B cell (primary cell): ENCODE results near the gene TPO. TPM values are rescaled to one million over a fixed set of nuclear protein-coding genes. Genes with fewer than 3 reads are reported as not detected.

Source experiments
- ATAC-seq: fragments of 200-7000 bp; cut with Tn5 transposase; one replicate; pipeline ENCODE4 v1.10.0; 2021; ENCODE audit warnings: low read depth, mild to moderate bottlenecking, moderate number of reproducible peaks, moderate library complexity
- CTCF ChIA-PET: fragments of 350-600 bp; sonication (Branson Sonifier 250); formaldehyde crosslinking; loops from one replicate; lab custom pipeline; 2021; ENCODE audit warnings: antibody characterized with exemption, inconsistent platforms; lab: Charles Lee
- POLR2A ChIA-PET: fragments of 350-600 bp; sonication (Branson Sonifier 250); formaldehyde crosslinking; loops from one replicate; lab custom pipeline; 2021; ENCODE audit warnings: antibody characterized with exemption; lab: Charles Lee
- DNase-seq: peaks from one replicate; pipeline ENCODE4 v3.0.0; 2013
- H2AFZ ChIP-seq: 2 replicates; pipeline ENCODE4 v1.6.1; 2012; ENCODE audit warnings: mild to moderate bottlenecking, low read depth, low read length; ENCODE audit not compliant: insufficient read depth, poor library complexity, severe bottlenecking
- H3K27ac ChIP-seq, 2 donors: 1 replicate in 1 of 2; 2 replicates in 1 of 2; pipeline ENCODE4 v1.5.1; 2012 to 2013; ENCODE audit warnings: low read length in 2 of 2, mild to moderate bottlenecking in 2 of 2, moderate library complexity in 1 of 2
- H3K27me3 ChIP-seq, 4 experiments: fragments of 200-600 bp in 1 of 4; sonication (generic) in 1 of 4; replicated peaks in 1 of 4; 1 replicate in 2 of 4; 2 replicates in 2 of 4; pipeline versions ENCODE4 v1.6.1 to v1.7.0; 2013 to 2016; ENCODE audit warnings: low read length in 3 of 4, mild to moderate bottlenecking in 2 of 4, mixed read lengths in 1 of 4, moderate library complexity in 1 of 4; ENCODE audit not compliant: insufficient read depth in 4 of 4, control insufficient read depth in 3 of 4; ENCODE audit errors: control extremely low read depth in 1 of 4
- H3K36me3 ChIP-seq, 2 experiments: replicated peaks in 1 of 2; 1 replicate in 1 of 2; 2 replicates in 1 of 2; pipeline versions ENCODE4 v1.6.1 to v1.7.1; 2013; ENCODE audit warnings: low read length in 1 of 2; ENCODE audit not compliant: insufficient read depth in 2 of 2, control insufficient read depth in 1 of 2; ENCODE audit errors: control extremely low read depth in 1 of 2, extremely low read depth in 1 of 2
- H3K4me1 ChIP-seq, 2 donors: fragments of 200-600 bp in 1 of 2; sonication (generic) in 1 of 2; 1 replicate in 1 of 2; 2 replicates in 1 of 2; pipeline versions ENCODE4 v1.5.1 to v1.6.1; 2013 to 2017; ENCODE audit warnings: low read length in 2 of 2; ENCODE audit not compliant: control insufficient read depth in 2 of 2, insufficient read depth in 2 of 2
- H3K4me2 ChIP-seq: replicated peaks from 2 replicates; pipeline ENCODE3; 2012; ENCODE audit warnings: mild to moderate bottlenecking, low read depth, low read length; ENCODE audit not compliant: poor library complexity, severe bottlenecking
- H3K4me3 ChIP-seq, 5 experiments: fragments of 200-600 bp in 1 of 5; sonication (generic) in 1 of 5; 1 replicate in 3 of 5; 2 replicates in 2 of 5; pipeline versions ENCODE4 v1.5.1 to v1.7.0; 2011 to 2016; ENCODE audit warnings: low read length in 4 of 5, mild to moderate bottlenecking in 4 of 5, low read depth in 2 of 5, control low read depth in 1 of 5, moderate library complexity in 1 of 5; ENCODE audit not compliant: insufficient read depth in 1 of 5; ENCODE audit errors: control extremely low read depth in 1 of 5, extremely low read depth in 1 of 5
- H3K79me2 ChIP-seq: fragments of 200-600 bp; sonication (generic); one replicate; pipeline ENCODE4 v1.6.0; 2016; ENCODE audit warnings: low read length; ENCODE audit not compliant: control insufficient read depth, insufficient read depth
- H3K9ac ChIP-seq: fragments of 200-600 bp; sonication (generic); 2 replicates; pipeline ENCODE4 v1.6.1; 2017; ENCODE audit warnings: mild to moderate bottlenecking, low read length, moderate library complexity
- H3K9me3 ChIP-seq, 3 donors: one replicate each; pipeline versions ENCODE4 v1.6.1 to v1.7.1; 2013; ENCODE audit warnings: low read length in 2 of 3; ENCODE audit not compliant: control insufficient read depth in 2 of 3, insufficient read depth in 1 of 3; ENCODE audit errors: control extremely low read depth in 1 of 3
- H4K20me1 ChIP-seq: 2 replicates; pipeline ENCODE4 v1.6.0; 2012; ENCODE audit warnings: mild to moderate bottlenecking, low read length; ENCODE audit not compliant: insufficient read depth, control insufficient read depth, poor library complexity, severe bottlenecking
- H3K27ac Mint-ChIP-seq: one replicate; pipeline ENCODE4 v1.8.0; 2021; ENCODE audit warnings: mixed read lengths
- H3K27me3 Mint-ChIP-seq: one replicate; pipeline ENCODE4 v1.8.0; 2021; ENCODE audit warnings: mixed read lengths
- H3K4me1 Mint-ChIP-seq: one replicate; pipeline ENCODE4 v1.8.0; 2021; ENCODE audit warnings: mixed read lengths
- H3K4me3 Mint-ChIP-seq: one replicate; pipeline ENCODE4 v1.8.0; 2021; ENCODE audit warnings: mixed read lengths
- H3K9me3 Mint-ChIP-seq: one replicate; pipeline ENCODE4 v1.8.0; 2022; ENCODE audit warnings: mixed read lengths; ENCODE audit not compliant: insufficient read depth
- EZH2 ChIP-seq: IDR thresholded peaks from 2 replicates; pipeline ENCODE4 v1.6.1; 2012; ENCODE audit warnings: borderline replicate concordance, low read depth, mild to moderate bottlenecking, moderate library complexity, low read length; ENCODE audit not compliant: insufficient read depth, poor library complexity, severe bottlenecking
- WGBS: methylation state at CpG from one replicate; pipeline ENCODE4 v1.1.5; 2013; ENCODE audit warnings: missing lambda C conversion rate; ENCODE audit not compliant: insufficient coverage; 5-methylcytosine and 5-hydroxymethylcytosine counted together
- intact Hi-C: fragments of 100-400 bp; cut with micrococcal nuclease; formaldehyde crosslinking; loops from one replicate; pipeline ENCODE4 v1.10.0; 2022
- polyA plus RNA-seq: library from polyadenylated mRNA; depleted of rRNA; stranded (reverse); fragments of >200 nt; gene quantifications from 2 replicates; pipeline ENCODE4 v1.2.3, GENCODE V29; 2012
- total RNA-seq, 2 donors: library from RNA; stranded (reverse); fragments of 120-200 nt in 1 of 2; gene quantifications; 1 replicate in 1 of 2; 2 replicates in 1 of 2; pipeline versions ENCODE4 v1.2.3 to v1.2.4, GENCODE V29; 2013 to 2022
- TF ChIP-seq, protein P1 (sequence below): fragments of 200-600 bp; IDR thresholded peaks from one replicate; pipeline ENCODE4 v1.8.0; 2022; ENCODE audit warnings: antibody characterized with exemption, mild to moderate bottlenecking

Gene TPO
- total and polyA plus RNA-seq, 2 donors (not counting 1 experiment from before 2014, with no cell fraction given), result not detected

DNA sequence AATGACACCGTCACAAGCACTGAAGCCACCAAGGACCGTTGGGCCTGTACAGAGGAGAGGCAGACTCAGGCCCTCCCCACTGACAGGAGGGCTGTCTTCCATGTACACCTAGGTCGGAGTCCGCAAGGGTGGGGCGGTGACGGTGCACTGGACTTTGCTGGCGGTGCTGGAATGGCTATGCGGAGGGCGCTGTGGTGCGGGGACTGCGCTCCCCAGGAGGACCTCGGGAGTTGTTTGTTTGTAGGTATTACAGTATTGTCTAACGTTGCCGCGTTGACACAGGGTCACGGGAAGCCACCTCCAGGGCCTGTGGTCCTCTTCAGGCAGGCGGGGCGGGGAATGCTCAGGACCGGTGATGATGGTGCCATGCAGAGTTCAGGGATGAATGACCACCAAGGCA, 126.2 kb downstream of the TPO start:
- intact Hi-C loops, result no loop called here
- Histone ChIP-seq H3K4me2 (no peak overlapping the region), H3K36me3 (no peaks in the 10 kb centered on the region), H3K79me2 (no peaks in the 10 kb centered on the region), H2AFZ (no peak overlapping the region), H3K27me3 (no peaks in the 10 kb centered on the region), H4K20me1 (no peaks in the 10 kb centered on the region), H3K27ac (no peak overlapping the region), H3K4me3 (no peak overlapping the region), H3K4me1 (no peaks in the 10 kb centered on the region), H3K9ac (no peak overlapping the region), H3K9me3 (peaks cover 0 to under 1% (median 0%) of the 10 kb centered on the region in 3 donors)
- no peak for DNase-seq
- CTCF ChIA-PET, result no interaction called here
- TF ChIP-seq, protein P1, sequence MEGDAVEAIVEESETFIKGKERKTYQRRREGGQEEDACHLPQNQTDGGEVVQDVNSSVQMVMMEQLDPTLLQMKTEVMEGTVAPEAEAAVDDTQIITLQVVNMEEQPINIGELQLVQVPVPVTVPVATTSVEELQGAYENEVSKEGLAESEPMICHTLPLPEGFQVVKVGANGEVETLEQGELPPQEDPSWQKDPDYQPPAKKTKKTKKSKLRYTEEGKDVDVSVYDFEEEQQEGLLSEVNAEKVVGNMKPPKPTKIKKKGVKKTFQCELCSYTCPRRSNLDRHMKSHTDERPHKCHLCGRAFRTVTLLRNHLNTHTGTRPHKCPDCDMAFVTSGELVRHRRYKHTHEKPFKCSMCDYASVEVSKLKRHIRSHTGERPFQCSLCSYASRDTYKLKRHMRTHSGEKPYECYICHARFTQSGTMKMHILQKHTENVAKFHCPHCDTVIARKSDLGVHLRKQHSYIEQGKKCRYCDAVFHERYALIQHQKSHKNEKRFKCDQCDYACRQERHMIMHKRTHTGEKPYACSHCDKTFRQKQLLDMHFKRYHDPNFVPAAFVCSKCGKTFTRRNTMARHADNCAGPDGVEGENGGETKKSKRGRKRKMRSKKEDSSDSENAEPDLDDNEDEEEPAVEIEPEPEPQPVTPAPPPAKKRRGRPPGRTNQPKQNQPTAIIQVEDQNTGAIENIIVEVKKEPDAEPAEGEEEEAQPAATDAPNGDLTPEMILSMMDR, result no peak
- TF ChIP-seq EZH2, result no peak
- no peaks in the 10 kb centered on the region for H3K9me3 Mint-ChIP-seq
- H3K27ac Mint-ChIP-seq, result no peak overlapping the region
- no peaks in the 10 kb centered on the region for H3K4me1 Mint-ChIP-seq
- WGBS, result 98% methylated on average over 18 of the region's 19 CpGs
- POLR2A ChIA-PET, result no interaction called here
- no peak for ATAC-seq
- no peak overlapping the region for H3K4me3 Mint-ChIP-seq
- H3K27me3 Mint-ChIP-seq, result peaks cover 11% of the 10 kb centered on the region

DNA sequence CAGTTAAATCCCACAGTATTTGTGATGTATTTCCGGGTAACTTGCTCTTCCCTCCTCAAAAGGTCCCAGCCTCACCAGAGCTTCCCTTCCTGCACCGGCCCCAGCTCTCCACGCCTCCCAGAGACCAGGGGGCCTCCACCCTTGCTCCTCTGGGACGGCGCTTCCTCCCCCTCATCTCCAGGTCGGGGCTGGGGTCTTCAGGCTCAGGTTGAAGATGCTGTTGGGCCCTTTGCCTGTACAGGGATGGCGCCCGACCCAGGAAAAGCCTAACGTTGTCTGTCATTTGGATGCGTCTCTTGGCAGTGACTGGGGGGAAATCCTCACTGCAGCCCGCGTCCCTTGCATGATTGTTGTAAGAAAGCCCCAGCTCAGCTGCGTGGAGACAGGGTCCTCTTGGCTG, 126.7 kb downstream of the TPO start:
- DNase-seq (no peak), ATAC-seq (no peak)
- Histone ChIP-seq H3K36me3 (no peaks in the 10 kb centered on the region), H2AFZ (no peak overlapping the region), H3K27me3 (no peaks in the 10 kb centered on the region), H3K79me2 (no peaks in the 10 kb centered on the region), H3K9ac (no peak overlapping the region), H3K4me2 (no peak overlapping the region), H3K27ac (no peak overlapping the region), H3K9me3 (no peaks in the 10 kb centered on the region), H3K4me1 (no peaks in the 10 kb centered on the region), H3K4me3 (no peak overlapping the region), H4K20me1 (no peaks in the 10 kb centered on the region)
- H3K4me3 Mint-ChIP-seq, result no peak overlapping the region
- intact Hi-C loops, result no loop called here
- POLR2A ChIA-PET, result no interaction called here
- WGBS, result 85% methylated on average over 9 of the region's 13 CpGs
- CTCF ChIA-PET, result interaction anchor here (2.1 kb wide), 1 partner anchor 10 kb away, joined by 5 read pairs; no protein-coding TSS in a partner anchor
- no peak for TF ChIP-seq EZH2
- TF ChIP-seq, protein P1, result no peak
- no peaks in the 10 kb centered on the region for H3K4me1 Mint-ChIP-seq
- peaks cover 11% of the 10 kb centered on the region for H3K27me3 Mint-ChIP-seq
- H3K9me3 Mint-ChIP-seq, result no peaks in the 10 kb centered on the region
- H3K27ac Mint-ChIP-seq, result no peak overlapping the region
